ENCODE results near the gene LSMEM2. TPM values are rescaled to one million over a fixed set of nuclear protein-coding genes. Genes with fewer than 3 reads are reported as not detected.

The LSMEM2 gene
- total RNA-seq, 2 donors from 2014 or later = not detected

DNA sequence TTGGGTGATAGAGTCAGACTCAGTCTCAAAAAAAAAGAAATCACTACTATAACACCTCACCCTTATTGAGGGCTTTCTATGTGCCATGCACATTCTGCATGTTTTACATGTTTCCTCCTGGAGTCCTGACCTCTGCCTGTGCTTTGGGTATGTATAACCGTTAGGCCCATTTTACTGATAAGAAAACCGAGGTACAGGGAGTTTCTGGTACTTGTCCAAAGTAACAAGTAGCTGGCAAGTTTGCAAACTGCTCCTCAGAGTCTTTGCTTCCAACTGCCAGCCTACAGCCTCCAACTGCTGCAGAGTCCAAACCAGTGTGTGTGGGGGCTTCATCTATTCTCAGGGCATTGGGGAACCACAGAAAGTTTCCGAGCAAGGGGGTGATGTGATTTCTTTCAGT is 46.6 kb upstream of the LSMEM2 start:
- H3K36me3 ChIP-seq = no peaks in the 10 kb centered on the region
- peaks cover 4 to 14% of the 10 kb centered on the region in 2 donors for H3K4me1 ChIP-seq (ENCODE audit: control insufficient read depth in 1 of 2, low read depth in 2 of 2)
- H3K9me3 ChIP-seq = no peaks in the 10 kb centered on the region
- H3K27ac ChIP-seq = no peak overlapping the region
- no peaks in the 10 kb centered on the region for H3K27me3 ChIP-seq (replicated peaks; ENCODE audit: insufficient read depth)
- ATAC-seq (ENCODE audit: insufficient number of reproducible peaks, low FRiP score, low read depth) (no peak), DNase-seq (ENCODE audit: low spot score) (no peak)
- no peak overlapping the region for H3K4me3 ChIP-seq
- TF ChIP-seq, protein P1, sequence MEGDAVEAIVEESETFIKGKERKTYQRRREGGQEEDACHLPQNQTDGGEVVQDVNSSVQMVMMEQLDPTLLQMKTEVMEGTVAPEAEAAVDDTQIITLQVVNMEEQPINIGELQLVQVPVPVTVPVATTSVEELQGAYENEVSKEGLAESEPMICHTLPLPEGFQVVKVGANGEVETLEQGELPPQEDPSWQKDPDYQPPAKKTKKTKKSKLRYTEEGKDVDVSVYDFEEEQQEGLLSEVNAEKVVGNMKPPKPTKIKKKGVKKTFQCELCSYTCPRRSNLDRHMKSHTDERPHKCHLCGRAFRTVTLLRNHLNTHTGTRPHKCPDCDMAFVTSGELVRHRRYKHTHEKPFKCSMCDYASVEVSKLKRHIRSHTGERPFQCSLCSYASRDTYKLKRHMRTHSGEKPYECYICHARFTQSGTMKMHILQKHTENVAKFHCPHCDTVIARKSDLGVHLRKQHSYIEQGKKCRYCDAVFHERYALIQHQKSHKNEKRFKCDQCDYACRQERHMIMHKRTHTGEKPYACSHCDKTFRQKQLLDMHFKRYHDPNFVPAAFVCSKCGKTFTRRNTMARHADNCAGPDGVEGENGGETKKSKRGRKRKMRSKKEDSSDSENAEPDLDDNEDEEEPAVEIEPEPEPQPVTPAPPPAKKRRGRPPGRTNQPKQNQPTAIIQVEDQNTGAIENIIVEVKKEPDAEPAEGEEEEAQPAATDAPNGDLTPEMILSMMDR (IDR thresholded peaks at IDR 0.05) = no peak

DNA sequence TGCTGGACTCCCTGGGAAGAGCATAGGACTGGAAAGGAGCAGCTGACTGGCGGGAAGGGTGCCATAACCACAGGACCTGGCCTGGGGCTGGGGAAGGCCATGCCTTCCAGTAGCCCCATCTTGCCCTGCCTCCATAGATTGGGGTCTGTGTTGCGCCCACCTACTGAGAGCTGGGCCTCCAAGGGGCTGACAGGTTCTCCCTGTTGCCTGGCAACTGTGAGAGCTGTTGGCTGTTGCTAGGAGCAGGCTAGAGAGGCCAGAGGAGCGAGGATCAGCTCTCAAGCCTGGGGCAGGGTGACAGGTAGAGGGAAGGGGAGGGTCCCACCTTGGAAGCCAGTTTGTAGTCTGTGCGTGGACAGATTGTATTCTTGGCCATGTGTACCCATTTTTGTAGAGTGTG is 45.7 kb upstream of the LSMEM2 start:
- no peaks in the 10 kb centered on the region for H3K36me3 ChIP-seq
- H3K4me1 ChIP-seq (ENCODE audit: control insufficient read depth in 1 of 2, low read depth in 2 of 2) = peaks cover under 1 to 11% of the 10 kb centered on the region in 2 donors
- no peaks in the 10 kb centered on the region for H3K27me3 ChIP-seq (replicated peaks; ENCODE audit: insufficient read depth)
- H3K4me3 ChIP-seq = no peak overlapping the region
- TF ChIP-seq, protein P1 (IDR thresholded peaks at IDR 0.05) = no peak
- DNase-seq (ENCODE audit: low spot score) (no peak), ATAC-seq (ENCODE audit: insufficient number of reproducible peaks, low FRiP score, low read depth) (no peak)
- H3K9me3 ChIP-seq = no peaks in the 10 kb centered on the region
- no peak overlapping the region for H3K27ac ChIP-seq

DNA sequence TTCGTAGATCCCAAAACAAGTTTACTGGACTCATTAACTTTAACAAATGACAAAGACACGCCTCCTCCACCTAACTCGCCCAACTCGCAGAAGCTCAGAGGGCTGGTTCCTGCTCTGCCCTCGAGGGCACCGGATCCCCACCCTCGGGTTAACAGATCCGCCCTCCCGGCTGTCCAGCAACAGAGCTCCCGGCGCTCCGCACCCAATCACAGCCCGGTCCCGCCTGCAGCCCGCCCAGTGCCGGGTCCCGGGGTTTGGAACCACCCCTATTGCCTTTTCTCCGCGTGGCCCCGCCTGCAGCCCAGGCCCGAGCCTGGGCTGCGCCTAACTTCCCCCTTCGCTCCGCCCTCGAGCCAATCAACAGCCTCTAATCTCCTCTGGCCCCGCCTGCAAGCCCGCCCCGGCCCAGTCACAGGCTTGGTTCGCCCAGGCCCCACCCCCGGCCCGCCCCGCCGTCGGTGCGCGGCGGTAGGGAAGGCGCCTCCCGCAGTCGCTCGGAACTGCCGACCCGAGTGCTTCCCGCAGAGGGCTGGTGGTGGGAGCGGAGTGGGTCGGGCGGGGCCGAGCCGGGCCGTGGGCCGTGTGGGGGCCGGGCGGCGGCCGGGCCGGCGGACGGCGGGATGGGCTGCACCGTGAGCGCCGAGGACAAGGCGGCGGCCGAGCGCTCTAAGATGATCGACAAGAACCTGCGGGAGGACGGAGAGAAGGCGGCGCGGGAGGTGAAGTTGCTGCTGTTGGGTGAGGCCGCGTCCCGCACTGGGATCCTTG is 43.0 kb upstream of the LSMEM2 start, which contains the start of gene GNAI2:
Gene GNAI2, plus strand, starts transcription at position 489 of the 768 bp plus-strand sequence. Its CDS starts 132 bp downstream, at position 621.
- Histone ChIP-seq H3K36me3 (no peaks in the 10 kb centered on the region), H3K4me1 (ENCODE audit: control insufficient read depth in 1 of 2, low read depth in 2 of 2) (peaks cover 19 to 36% of the 10 kb centered on the region in 2 donors), H3K9me3 (no peaks in the 10 kb centered on the region)

DNA sequence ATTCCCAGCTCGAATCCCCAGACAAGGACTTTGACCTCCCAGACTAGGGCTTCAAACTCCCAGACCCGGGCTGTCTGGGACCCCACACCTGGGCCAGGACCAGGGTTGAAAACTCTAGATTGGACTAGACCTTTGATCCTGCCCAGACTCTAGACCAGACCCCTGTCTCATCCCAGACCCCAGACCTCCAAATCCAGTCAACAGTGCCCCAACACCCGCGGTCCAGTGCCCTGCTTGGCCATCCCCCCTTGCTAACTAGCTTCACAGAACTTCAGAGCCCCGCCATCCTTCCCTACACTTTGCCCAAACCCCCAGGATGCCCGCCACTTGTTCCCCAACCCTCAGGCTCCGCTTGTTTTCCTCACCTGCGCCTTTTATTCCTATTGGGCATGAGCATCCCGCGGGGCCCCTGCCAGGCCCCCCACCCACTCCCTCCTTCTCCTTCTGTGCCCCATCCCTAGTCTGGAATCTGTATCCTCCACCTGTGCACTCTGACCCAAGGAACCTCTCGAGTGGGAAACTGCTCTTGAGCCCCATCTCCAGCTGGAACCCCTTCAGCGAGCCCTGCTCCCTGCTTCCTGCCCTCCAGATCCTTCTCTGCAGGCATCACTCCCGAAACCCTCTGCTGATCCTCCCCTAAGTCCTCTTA is 42.3 kb upstream of the LSMEM2 start:
- H3K27me3 ChIP-seq (replicated peaks; ENCODE audit: insufficient read depth) = no peaks in the 10 kb centered on the region
- DNase-seq (ENCODE audit: low spot score) = no peak
- ATAC-seq (ENCODE audit: insufficient number of reproducible peaks, low FRiP score, low read depth) = no peak
- TF ChIP-seq, protein P1 (IDR thresholded peaks at IDR 0.05) = no peak
- H3K9me3 ChIP-seq = no peaks in the 10 kb centered on the region
- H3K4me1 ChIP-seq (ENCODE audit: control insufficient read depth in 1 of 2, low read depth in 2 of 2) = peaks cover 26 to 43% of the 10 kb centered on the region in 2 donors
- H3K4me3 ChIP-seq = peak overlapping the region; percentile 81
- no peaks in the 10 kb centered on the region for H3K36me3 ChIP-seq
- H3K27ac ChIP-seq = peak overlapping the region; percentile 94 to 96

More for the DNA sequence above, 43.0 kb upstream of the LSMEM2 start, which contains the start of gene GNAI2:
- Histone ChIP-seq H3K27me3 (replicated peaks; ENCODE audit: insufficient read depth) (no peaks in the 10 kb centered on the region), H3K4me3 (peak within 1 kb of the TSS; percentile 81), H3K27ac (peak within 1 kb of the TSS; percentile 94 to 96)
- DNase-seq (ENCODE audit: low spot score) = peak; percentile 96
- ATAC-seq (ENCODE audit: insufficient number of reproducible peaks, low FRiP score, low read depth) = peak; percentile 83
- TF ChIP-seq, protein P1 (IDR thresholded peaks at IDR 0.05) = no peak

DNA sequence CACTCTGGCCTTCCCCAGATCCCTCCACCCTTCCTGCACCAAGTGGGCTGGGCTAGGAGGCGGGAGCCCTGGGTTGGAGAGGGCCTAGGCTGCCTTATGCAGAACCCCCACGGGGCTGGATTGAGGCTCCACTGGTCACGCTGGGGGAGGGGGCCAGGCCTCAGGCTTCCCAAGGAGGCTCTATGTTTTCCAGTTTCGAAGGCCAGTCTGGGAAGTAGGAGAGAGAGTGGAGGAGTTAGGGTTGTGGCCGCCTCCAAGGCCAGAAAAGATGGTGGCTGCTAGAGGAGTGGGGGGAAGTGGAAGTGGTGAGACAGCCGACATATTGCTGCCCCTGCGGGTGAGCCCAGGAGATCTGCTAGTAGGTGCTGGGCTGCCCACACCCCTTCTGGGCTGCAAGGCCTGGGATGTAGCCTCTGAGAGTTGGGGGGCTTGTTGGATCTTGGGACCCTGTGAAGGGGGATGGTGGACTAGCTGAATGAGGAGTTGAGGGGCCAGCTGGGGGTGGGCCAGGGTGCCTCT is 41.7 kb upstream of the LSMEM2 start:
- H3K9me3 ChIP-seq = no peaks in the 10 kb centered on the region
- H3K27me3 ChIP-seq (replicated peaks; ENCODE audit: insufficient read depth) = no peaks in the 10 kb centered on the region
- peak overlapping the region; percentile 94 to 96 for H3K27ac ChIP-seq
- H3K36me3 ChIP-seq = no peaks in the 10 kb centered on the region
- H3K4me3 ChIP-seq = peak overlapping the region; percentile 81
- ATAC-seq (ENCODE audit: insufficient number of reproducible peaks, low FRiP score, low read depth) = no peak
- H3K4me1 ChIP-seq (ENCODE audit: control insufficient read depth in 1 of 2, low read depth in 2 of 2) = peaks cover 32 to 49% of the 10 kb centered on the region in 2 donors
- DNase-seq (ENCODE audit: low spot score) = no peak
- TF ChIP-seq, protein P1 (IDR thresholded peaks at IDR 0.05) = no peak

Data from thoracic aorta (tissue), 2 donors.